Astrocyte (in vitro differentiated cells and primary cell): ENCODE results near the gene TAGLN. TPM values are rescaled to one million over a fixed set of nuclear protein-coding genes. Genes with fewer than 3 reads are reported as not detected.

Experiments
- DNase-seq: peaks from one replicate; pipeline ENCODE4 v3.0.0-alpha.2; 2010; ENCODE audit warnings: low read depth
- FAIRE-seq: peaks from 2 replicates; lab custom pipeline; 2011; peaks lifted over from hg19 to GRCh38; lab: Jason Lieb, UNC
- H2AFZ ChIP-seq: 2 replicates; pipeline ENCODE4 v1.6.0; 2012; ENCODE audit warnings: low read depth, low read length, inconsistent platforms
- H3K27ac ChIP-seq: 2 replicates; pipeline ENCODE4 v1.5.1; 2011; ENCODE audit warnings: low read depth, low read length, inconsistent platforms
- H3K27me3 ChIP-seq: 2 replicates; pipeline ENCODE4 v1.6.0; 2011; ENCODE audit warnings: low read length, inconsistent platforms; ENCODE audit not compliant: insufficient read depth
- H3K36me3 ChIP-seq: 2 replicates; pipeline ENCODE4 v1.5.1; 2011; ENCODE audit warnings: low read length, inconsistent platforms; ENCODE audit not compliant: insufficient read depth
- H3K4me1 ChIP-seq: 2 replicates; pipeline ENCODE4 v1.5.1; 2011; ENCODE audit warnings: low read length, inconsistent platforms; ENCODE audit not compliant: insufficient read depth
- H3K4me2 ChIP-seq: 2 replicates; pipeline ENCODE4 v1.6.0; 2012; ENCODE audit warnings: low read length, inconsistent platforms
- H3K4me3 ChIP-seq: 2 replicates; pipeline ENCODE4 v1.5.1; 2011; ENCODE audit warnings: low read depth, mild to moderate bottlenecking, low read length, inconsistent platforms; ENCODE audit not compliant: insufficient read depth
- H3K79me2 ChIP-seq: 2 replicates; pipeline ENCODE4 v1.6.0; 2012; ENCODE audit warnings: mild to moderate bottlenecking, low read length, inconsistent platforms; ENCODE audit not compliant: insufficient read depth
- H3K9ac ChIP-seq: 2 replicates; pipeline ENCODE4 v1.6.0; 2012; ENCODE audit warnings: mild to moderate bottlenecking, low read length, inconsistent platforms
- H3K9me3 ChIP-seq: 2 replicates; pipeline ENCODE4 v1.5.1; 2012; ENCODE audit warnings: low read depth, mild to moderate bottlenecking, low read length, inconsistent platforms; ENCODE audit not compliant: insufficient read depth
- H4K20me1 ChIP-seq: 2 replicates; pipeline ENCODE4 v1.6.0; 2012; ENCODE audit warnings: low read length, inconsistent platforms; ENCODE audit not compliant: insufficient read depth
- H3K27ac Mint-ChIP-seq: one replicate; pipeline ENCODE4 v1.8.0; 2021; ENCODE audit warnings: mild to moderate bottlenecking, mixed read lengths; ENCODE audit not compliant: unreplicated experiment
- H3K27me3 Mint-ChIP-seq: one replicate; pipeline ENCODE4 v1.8.0; 2021; ENCODE audit warnings: low read depth, mixed read lengths; ENCODE audit not compliant: unreplicated experiment
- H3K36me3 Mint-ChIP-seq: one replicate; pipeline ENCODE4 v1.8.0; 2021; ENCODE audit warnings: low read depth, mixed read lengths; ENCODE audit not compliant: unreplicated experiment
- H3K4me1 Mint-ChIP-seq: one replicate; pipeline ENCODE4 v1.8.0; 2021; ENCODE audit warnings: low read depth, mixed read lengths; ENCODE audit not compliant: unreplicated experiment
- H3K4me3 Mint-ChIP-seq: one replicate; pipeline ENCODE4 v1.8.0; 2021; ENCODE audit warnings: mild to moderate bottlenecking, moderate library complexity, mixed read lengths; ENCODE audit not compliant: unreplicated experiment
- H3K9me3 Mint-ChIP-seq: one replicate; pipeline ENCODE4 v1.8.0; 2021; ENCODE audit warnings: mild to moderate bottlenecking, mixed read lengths; ENCODE audit not compliant: unreplicated experiment
- EZH2 ChIP-seq: IDR thresholded peaks from 2 replicates; pipeline ENCODE4 v1.6.1; 2012; ENCODE audit warnings: mild to moderate bottlenecking, low read length, inconsistent platforms; ENCODE audit not compliant: insufficient read depth
- total RNA-seq: library from RNA; stranded (reverse); gene quantifications from 2 replicates; pipeline ENCODE4 v1.2.1, GENCODE V29; 2021
- TF ChIP-seq, protein P1 (sequence below): IDR thresholded peaks from 2 replicates; pipeline ENCODE4 v1.5.1; 2011; ENCODE audit warnings: low read depth, mild to moderate bottlenecking, inconsistent platforms, low read length, moderate library complexity; ENCODE audit not compliant: insufficient read depth

Gene TAGLN
- total RNA-seq, 1 donor from 2014 or later = 4,004 TPM

DNA sequence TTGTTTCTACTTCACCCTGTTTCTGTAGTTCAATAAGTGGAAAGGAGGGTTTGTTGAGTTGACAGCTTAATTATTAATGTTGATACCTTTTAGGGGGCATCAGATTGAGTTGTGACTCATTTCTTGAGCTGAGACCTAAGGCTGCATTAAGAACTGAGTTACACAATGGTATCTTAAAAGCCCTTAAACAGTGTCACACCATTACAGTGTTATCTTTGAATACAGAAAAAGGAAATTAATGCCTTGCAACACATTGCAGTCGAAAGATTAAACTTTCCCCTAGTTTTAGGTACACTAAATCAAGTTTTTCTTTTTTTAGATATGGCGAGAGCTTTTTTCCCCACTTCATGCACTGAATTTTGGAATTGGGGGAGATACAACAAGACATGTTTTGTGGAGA, 38.3 kb upstream of the TAGLN start:
- FAIRE-seq = no peak
- H3K9me3 ChIP-seq = no peaks in the 10 kb centered on the region
- Mint-ChIP-seq H3K27me3 (no peaks in the 10 kb centered on the region), H3K27ac (peak overlapping the region; percentile 1), H3K9me3 (no peaks in the 10 kb centered on the region), H3K36me3 (peaks cover 11% of the 10 kb centered on the region), H3K4me3 (no peak overlapping the region), H3K4me1 (no peaks in the 10 kb centered on the region)
- no peak for DNase-seq
- peaks cover 65% of the 10 kb centered on the region for H4K20me1 ChIP-seq
- H3K4me2 ChIP-seq = no peak overlapping the region
- H3K27me3 ChIP-seq = no peaks in the 10 kb centered on the region
- H3K36me3 ChIP-seq = peaks cover 39% of the 10 kb centered on the region
- H3K79me2 ChIP-seq = peaks cover 72% of the 10 kb centered on the region
- no peak overlapping the region for H3K9ac ChIP-seq
- TF ChIP-seq, protein P1, sequence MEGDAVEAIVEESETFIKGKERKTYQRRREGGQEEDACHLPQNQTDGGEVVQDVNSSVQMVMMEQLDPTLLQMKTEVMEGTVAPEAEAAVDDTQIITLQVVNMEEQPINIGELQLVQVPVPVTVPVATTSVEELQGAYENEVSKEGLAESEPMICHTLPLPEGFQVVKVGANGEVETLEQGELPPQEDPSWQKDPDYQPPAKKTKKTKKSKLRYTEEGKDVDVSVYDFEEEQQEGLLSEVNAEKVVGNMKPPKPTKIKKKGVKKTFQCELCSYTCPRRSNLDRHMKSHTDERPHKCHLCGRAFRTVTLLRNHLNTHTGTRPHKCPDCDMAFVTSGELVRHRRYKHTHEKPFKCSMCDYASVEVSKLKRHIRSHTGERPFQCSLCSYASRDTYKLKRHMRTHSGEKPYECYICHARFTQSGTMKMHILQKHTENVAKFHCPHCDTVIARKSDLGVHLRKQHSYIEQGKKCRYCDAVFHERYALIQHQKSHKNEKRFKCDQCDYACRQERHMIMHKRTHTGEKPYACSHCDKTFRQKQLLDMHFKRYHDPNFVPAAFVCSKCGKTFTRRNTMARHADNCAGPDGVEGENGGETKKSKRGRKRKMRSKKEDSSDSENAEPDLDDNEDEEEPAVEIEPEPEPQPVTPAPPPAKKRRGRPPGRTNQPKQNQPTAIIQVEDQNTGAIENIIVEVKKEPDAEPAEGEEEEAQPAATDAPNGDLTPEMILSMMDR = no peak
- no peak for TF ChIP-seq EZH2
- H3K27ac ChIP-seq = no peak overlapping the region
- H2AFZ ChIP-seq = no peak overlapping the region
- no peaks in the 10 kb centered on the region for H3K4me1 ChIP-seq
- no peak overlapping the region for H3K4me3 ChIP-seq

DNA sequence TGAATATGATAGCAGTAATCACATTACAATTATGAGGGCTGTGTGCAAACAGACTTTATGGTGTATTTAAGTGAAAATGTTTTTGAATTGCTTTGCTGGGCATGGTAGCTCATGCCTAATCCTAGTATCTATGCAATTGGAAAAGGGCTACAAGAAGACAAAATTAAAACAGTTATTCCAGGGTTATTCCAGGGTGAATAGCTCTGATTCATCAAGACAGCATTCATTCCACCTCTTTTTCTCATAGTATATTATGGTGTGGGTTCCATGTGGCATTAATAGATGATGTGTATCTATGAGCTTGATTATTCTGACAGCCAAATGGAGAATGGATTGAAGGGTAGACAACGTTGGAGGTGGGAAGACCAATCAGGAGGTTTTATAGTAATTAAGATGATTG, 32.7 kb upstream of the TAGLN start:
- H3K4me3 ChIP-seq = no peak overlapping the region
- Mint-ChIP-seq H3K4me1 (peaks cover 29% of the 10 kb centered on the region), H3K9me3 (no peaks in the 10 kb centered on the region), H3K36me3 (peaks cover 12% of the 10 kb centered on the region), H3K4me3 (no peak overlapping the region), H3K27ac (no peak overlapping the region), H3K27me3 (no peaks in the 10 kb centered on the region)
- H3K9ac ChIP-seq = no peak overlapping the region
- no peak overlapping the region for H3K4me2 ChIP-seq
- H2AFZ ChIP-seq = no peak overlapping the region
- TF ChIP-seq, protein P1 = no peak
- TF ChIP-seq EZH2 = no peak
- no peak for FAIRE-seq
- H3K36me3 ChIP-seq = peaks cover 42% of the 10 kb centered on the region
- no peak for DNase-seq
- H3K4me1 ChIP-seq = no peaks in the 10 kb centered on the region
- peaks cover 49% of the 10 kb centered on the region for H4K20me1 ChIP-seq
- H3K9me3 ChIP-seq = no peaks in the 10 kb centered on the region
- no peaks in the 10 kb centered on the region for H3K27me3 ChIP-seq
- no peak overlapping the region for H3K27ac ChIP-seq
- peaks cover 37% of the 10 kb centered on the region for H3K79me2 ChIP-seq

DNA sequence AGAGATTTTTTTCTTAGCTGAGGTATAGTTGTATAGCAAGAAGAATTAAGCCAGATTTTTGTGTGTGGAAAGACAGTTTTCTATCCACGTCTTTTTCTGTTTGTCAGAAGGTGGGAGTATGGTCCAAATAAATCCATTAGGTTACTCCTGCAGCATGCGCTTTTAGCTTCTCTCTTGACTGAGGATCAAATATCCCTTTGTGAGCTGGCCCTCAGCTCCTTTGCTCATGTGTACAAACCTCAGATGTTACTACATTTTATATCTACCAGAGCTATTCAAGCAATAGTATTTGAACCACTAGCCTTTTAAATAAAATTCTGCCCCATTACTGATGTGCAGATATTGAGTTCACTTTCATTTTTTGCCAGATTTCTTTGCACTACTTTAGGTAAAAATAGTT, 29.4 kb upstream of the TAGLN start:
- no peak overlapping the region for H2AFZ ChIP-seq
- Mint-ChIP-seq H3K4me1 (peaks cover 50% of the 10 kb centered on the region), H3K36me3 (peaks cover 10% of the 10 kb centered on the region), H3K4me3 (no peak overlapping the region), H3K27ac (peak overlapping the region; percentile 24), H3K9me3 (no peaks in the 10 kb centered on the region), H3K27me3 (no peaks in the 10 kb centered on the region)
- H3K27ac ChIP-seq = no peak overlapping the region
- DNase-seq (no peak), FAIRE-seq (no peak)
- H3K9me3 ChIP-seq = no peaks in the 10 kb centered on the region
- no peak overlapping the region for H3K4me2 ChIP-seq
- H3K4me3 ChIP-seq = no peak overlapping the region
- peaks cover 57% of the 10 kb centered on the region for H4K20me1 ChIP-seq
- TF ChIP-seq, protein P1 = no peak
- no peak for TF ChIP-seq EZH2
- no peaks in the 10 kb centered on the region for H3K27me3 ChIP-seq
- H3K36me3 ChIP-seq = peaks cover 25% of the 10 kb centered on the region
- peaks cover 23% of the 10 kb centered on the region for H3K79me2 ChIP-seq
- no peak overlapping the region for H3K9ac ChIP-seq
- H3K4me1 ChIP-seq = peaks cover 4% of the 10 kb centered on the region
